Measurements from ENCODE around the gene TGM6.
A peak's percentile ranks its signal among the peaks of the same experiment; 100 is the strongest.

TGM6 gene

GRCh38 chr20:2421247-2421646 is 40.5 kb downstream of the TGM6 start:
- DNase-seq (ENCODE audit: low read depth) = no peak
- H3K4me3 ChIP-seq (ENCODE audit: low read depth, low read length) = no peak overlapping the region
- in situ Hi-C loops (cut with HindIII; ENCODE audit: low sequenced_read_pairs) = no loop called here
- TF ChIP-seq, protein P1, sequence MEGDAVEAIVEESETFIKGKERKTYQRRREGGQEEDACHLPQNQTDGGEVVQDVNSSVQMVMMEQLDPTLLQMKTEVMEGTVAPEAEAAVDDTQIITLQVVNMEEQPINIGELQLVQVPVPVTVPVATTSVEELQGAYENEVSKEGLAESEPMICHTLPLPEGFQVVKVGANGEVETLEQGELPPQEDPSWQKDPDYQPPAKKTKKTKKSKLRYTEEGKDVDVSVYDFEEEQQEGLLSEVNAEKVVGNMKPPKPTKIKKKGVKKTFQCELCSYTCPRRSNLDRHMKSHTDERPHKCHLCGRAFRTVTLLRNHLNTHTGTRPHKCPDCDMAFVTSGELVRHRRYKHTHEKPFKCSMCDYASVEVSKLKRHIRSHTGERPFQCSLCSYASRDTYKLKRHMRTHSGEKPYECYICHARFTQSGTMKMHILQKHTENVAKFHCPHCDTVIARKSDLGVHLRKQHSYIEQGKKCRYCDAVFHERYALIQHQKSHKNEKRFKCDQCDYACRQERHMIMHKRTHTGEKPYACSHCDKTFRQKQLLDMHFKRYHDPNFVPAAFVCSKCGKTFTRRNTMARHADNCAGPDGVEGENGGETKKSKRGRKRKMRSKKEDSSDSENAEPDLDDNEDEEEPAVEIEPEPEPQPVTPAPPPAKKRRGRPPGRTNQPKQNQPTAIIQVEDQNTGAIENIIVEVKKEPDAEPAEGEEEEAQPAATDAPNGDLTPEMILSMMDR (IDR thresholded peaks at IDR 0.05; ENCODE audit: low read depth, low read length, missing control alignments) = peak; percentile 10

DNA sequence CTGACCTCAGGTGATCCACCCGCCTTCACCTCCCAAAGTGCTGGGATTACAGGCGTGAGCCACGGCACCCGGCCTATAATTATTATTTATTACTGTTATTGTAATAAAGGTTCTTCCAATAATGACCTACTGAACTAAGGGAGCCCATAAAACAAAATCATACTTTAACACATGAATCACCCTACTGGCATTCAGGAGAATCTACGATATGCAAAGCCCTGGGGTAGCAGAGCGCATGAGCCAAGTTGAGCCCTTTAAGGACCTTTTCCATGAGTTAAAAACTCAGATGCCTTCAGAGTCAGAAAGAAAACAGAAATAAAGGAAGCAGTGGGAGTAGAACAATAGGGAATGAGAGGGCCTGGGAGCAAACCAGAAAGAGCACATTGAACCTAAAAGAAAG is 48.4 kb downstream of the TGM6 start:
- no peak for DNase-seq (ENCODE audit: low read depth)
- H3K4me3 ChIP-seq (ENCODE audit: low read depth, low read length) = no peak overlapping the region
- in situ Hi-C loops (cut with HindIII; ENCODE audit: low sequenced_read_pairs) = no loop called here
- TF ChIP-seq, protein P1 (IDR thresholded peaks at IDR 0.05; ENCODE audit: low read depth, low read length, missing control alignments) = no peak

DNA sequence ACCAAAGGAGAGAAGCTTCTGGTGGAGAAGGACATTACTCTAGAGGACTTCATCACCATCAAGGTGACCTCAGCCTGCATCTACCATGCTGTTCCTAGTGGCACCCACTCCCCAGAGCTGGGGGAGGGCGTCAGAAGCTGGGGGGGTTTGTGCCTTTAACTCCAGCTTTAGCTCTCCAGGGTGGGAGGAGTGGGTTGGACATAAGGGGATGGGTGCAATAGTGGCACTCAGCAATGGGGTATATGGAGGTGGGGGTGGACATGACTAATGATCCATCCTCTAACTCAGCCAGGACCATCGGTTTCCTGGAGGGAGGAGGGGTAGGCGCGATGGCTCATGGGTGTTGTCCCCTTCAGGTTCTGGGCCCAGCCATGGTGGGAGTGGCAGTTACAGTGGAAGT is 49.8 kb downstream of the TGM6 start:
- no peak overlapping the region for H3K4me3 ChIP-seq (ENCODE audit: low read depth, low read length)
- TF ChIP-seq, protein P1 (IDR thresholded peaks at IDR 0.05; ENCODE audit: low read depth, low read length, missing control alignments) = no peak
- in situ Hi-C loops (cut with HindIII; ENCODE audit: low sequenced_read_pairs) = no loop called here
- DNase-seq (ENCODE audit: low read depth) = no peak

DNA sequence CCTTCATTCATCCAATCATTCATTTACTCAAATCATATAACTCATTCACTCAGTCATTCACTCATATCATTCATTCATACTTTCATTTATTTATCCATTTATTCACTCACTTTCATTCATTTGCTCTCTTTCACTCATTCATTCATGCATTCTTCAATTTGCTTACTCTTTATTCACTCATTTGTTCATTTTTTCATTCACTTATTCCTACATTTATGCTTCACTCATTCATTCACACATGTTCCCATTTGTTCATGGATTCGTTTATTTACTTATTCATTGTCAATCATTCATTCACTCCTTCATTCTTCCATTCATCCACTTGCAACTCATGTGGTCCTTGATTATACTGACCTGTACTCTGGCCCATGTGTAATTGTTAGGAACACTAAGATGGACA is 50.5 kb downstream of the TGM6 start:
- in situ Hi-C loops (cut with HindIII; ENCODE audit: low sequenced_read_pairs) = no loop called here
- DNase-seq (ENCODE audit: low read depth) = no peak
- TF ChIP-seq, protein P1 (IDR thresholded peaks at IDR 0.05; ENCODE audit: low read depth, low read length, missing control alignments) = no peak
- H3K4me3 ChIP-seq (ENCODE audit: low read depth, low read length) = no peak overlapping the region

DNA sequence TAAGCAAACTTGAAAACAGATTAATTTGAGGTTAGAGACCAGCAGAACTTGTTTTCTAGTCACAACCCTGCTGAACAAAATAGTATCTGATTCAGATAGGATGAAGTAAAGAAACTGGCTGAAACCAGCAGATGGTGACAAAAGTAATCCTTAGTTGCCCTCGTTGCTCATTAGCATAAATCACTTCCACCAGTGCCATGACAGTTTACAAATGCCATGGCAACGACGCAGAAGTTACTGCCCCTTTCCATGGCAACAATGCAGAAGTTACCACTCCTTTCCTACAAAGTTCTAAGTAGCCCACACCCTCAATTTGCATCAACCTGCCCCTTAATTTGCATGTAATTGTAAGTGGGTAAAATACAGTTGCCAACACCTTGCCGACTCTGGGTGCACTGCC is 66.1 kb downstream of the TGM6 start:
- DNase-seq (ENCODE audit: low read depth) = no peak
- in situ Hi-C loops (cut with HindIII; ENCODE audit: low sequenced_read_pairs) = no loop called here

GRCh38 chr20:2449386-2449785 is 68.7 kb downstream of the TGM6 start:
- DNase-seq (ENCODE audit: low read depth) = no peak
- H3K4me3 ChIP-seq (ENCODE audit: low read depth, low read length) = no peak overlapping the region
- TF ChIP-seq, protein P1 (IDR thresholded peaks at IDR 0.05; ENCODE audit: low read depth, low read length, missing control alignments) = no peak
- in situ Hi-C loops (cut with HindIII; ENCODE audit: low sequenced_read_pairs) = no loop called here

More for the DNA sequence above, 66.1 kb downstream of the TGM6 start:
- no peak overlapping the region for H3K4me3 ChIP-seq (ENCODE audit: low read depth, low read length)
- TF ChIP-seq, protein P1 (IDR thresholded peaks at IDR 0.05; ENCODE audit: low read depth, low read length, missing control alignments) = no peak

DNA sequence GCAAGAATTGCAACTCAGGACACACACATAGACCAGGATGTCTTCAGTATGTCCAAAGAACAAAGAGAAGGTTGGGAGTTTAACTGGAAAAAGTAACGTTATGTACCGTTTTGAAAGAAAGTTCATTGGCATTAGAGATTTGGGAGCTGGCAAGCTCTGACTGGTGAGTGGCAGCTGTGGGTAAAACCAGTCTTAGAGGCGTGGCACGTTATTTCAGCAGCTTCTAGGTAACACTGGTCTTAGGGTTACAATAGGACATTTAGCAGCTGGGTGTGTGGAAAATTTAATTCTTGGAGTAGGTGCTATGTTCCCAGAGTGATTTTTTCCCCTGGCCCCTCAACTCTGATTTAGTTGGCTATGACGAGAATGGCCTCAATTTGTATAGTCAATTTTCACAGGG is 70.7 kb downstream of the TGM6 start:
- TF ChIP-seq, protein P1 (IDR thresholded peaks at IDR 0.05; ENCODE audit: low read depth, low read length, missing control alignments) = no peak
- in situ Hi-C loops (cut with HindIII; ENCODE audit: low sequenced_read_pairs) = no loop called here
- no peak overlapping the region for H3K4me3 ChIP-seq (ENCODE audit: low read depth, low read length)
- no peak for DNase-seq (ENCODE audit: low read depth)
